HepG2 (cell line): ENCODE data around the gene PYGO2. TPM values are rescaled to one million over a fixed set of nuclear protein-coding genes. Genes with fewer than 3 reads are reported as not detected.

ENCODE experiments used
- ATAC-seq: fragments of 200-7000 bp; cut with Tn5 transposase; 3 replicates; pipeline ENCODE4 v1.9.1; 2020; ENCODE audit warnings: mild to moderate bottlenecking, moderate library complexity
- BruUV-seq: library from RNA; stranded (reverse); fragments of 400-500 nt; replicated peaks from 2 replicates; lab custom pipeline; 2021; lab: Mats Ljungman, UMichigan
- CTCF ChIA-PET: fragments of 300-600 bp; formaldehyde crosslinking; extraction: SDS; loops from one replicate; lab custom pipeline; 2021; ENCODE audit warnings: low total read pairs, inconsistent platforms, low intra/inter-chr PET ratio; lab: Yijun Ruan, JAX
- POLR2A ChIA-PET: fragments of 350-600 bp; sonication (Branson Sonifier 250); formaldehyde crosslinking; loops from one replicate; lab custom pipeline; 2020; ENCODE audit warnings: antibody characterized with exemption, inconsistent platforms; lab: Yijun Ruan, JAX
- DNase-seq: peaks from one replicate; pipeline ENCODE4 v3.0.0-alpha.2; 2015; ENCODE audit warnings: low spot score
- FAIRE-seq: peaks from 3 replicates; lab custom pipeline; 2011; peaks lifted over from hg19 to GRCh38; lab: Jason Lieb, UNC
- H2AFZ ChIP-seq: one replicate; pipeline ENCODE4 v1.6.1; 2011; ENCODE audit warnings: low read length, inconsistent platforms
- H3K27ac ChIP-seq: fragments of 300-600 bp; 3 replicates; pipeline ENCODE4 v1.8.0; 2011; ENCODE audit warnings: mixed run types, mild to moderate bottlenecking, mixed read lengths, low read length, inconsistent platforms; ENCODE audit not compliant: insufficient read depth; ENCODE audit errors: extremely low read length
- H3K27me3 ChIP-seq, 2 experiments: fragments of 200-600 bp in 1 of 2; 2 replicates in 1 of 2; 3 replicates in 1 of 2; pipeline versions ENCODE4 v1.6.0 to v1.8.0; 2011; ENCODE audit warnings: low read length in 2 of 2, mild to moderate bottlenecking in 2 of 2, moderate library complexity in 2 of 2, inconsistent platforms in 1 of 2; ENCODE audit not compliant: insufficient read depth in 2 of 2, control insufficient read depth in 1 of 2
- H3K36me3 ChIP-seq, 2 experiments: fragments of 200-600 bp in 1 of 2; replicated peaks in 1 of 2; 2 replicates in 1 of 2; 3 replicates in 1 of 2; pipeline versions ENCODE4 v1.5.1 to v1.8.0; 2011; ENCODE audit warnings: low read length in 2 of 2, inconsistent platforms in 1 of 2; ENCODE audit not compliant: insufficient read depth in 2 of 2, control insufficient read depth in 1 of 2
- H3K4me1 ChIP-seq: 2 replicates; pipeline ENCODE4 v1.5.1; 2012; ENCODE audit warnings: low read length, inconsistent platforms; ENCODE audit not compliant: insufficient read depth
- H3K4me2 ChIP-seq: 2 replicates; pipeline ENCODE4 v1.6.0; 2011; ENCODE audit warnings: low read depth, low read length, inconsistent platforms
- H3K4me3 ChIP-seq, 3 experiments: fragments of 200-600 bp in 1 of 3; sonication (generic), shearing (Covaris generic) in 1 of 3; replicated peaks in 1 of 3; 2 replicates each; pipeline ENCODE4 v1.5.1; 2011 to 2016; ENCODE audit warnings: low read length in 3 of 3, inconsistent platforms in 2 of 3, low read depth in 2 of 3, mild to moderate bottlenecking in 2 of 3, control low read depth in 1 of 3, mixed read lengths in 1 of 3; ENCODE audit not compliant: insufficient read depth in 1 of 3
- H3K79me2 ChIP-seq: one replicate; pipeline ENCODE4 v1.6.1; 2011; ENCODE audit warnings: low read length, inconsistent platforms; ENCODE audit not compliant: insufficient read depth
- H3K9ac ChIP-seq: 2 replicates; pipeline ENCODE4 v1.6.0; 2011; ENCODE audit warnings: mild to moderate bottlenecking, low read depth, low read length, inconsistent platforms; ENCODE audit not compliant: insufficient read depth
- H3K9me3 ChIP-seq: 2 replicates; pipeline ENCODE4 v1.5.1; 2012; ENCODE audit warnings: mild to moderate bottlenecking, low read length
- H4K20me1 ChIP-seq: 2 replicates; pipeline ENCODE4 v1.6.0; 2011; ENCODE audit warnings: inconsistent platforms, mild to moderate bottlenecking, low read length, moderate library complexity; ENCODE audit not compliant: insufficient read depth
- BRCA1 ChIP-seq: sonication (generic); formaldehyde crosslinking; IDR thresholded peaks from 2 replicates; pipeline ENCODE4 v1.4.0; 2020; ENCODE audit warnings: missing genetic modification reagents
- CHCHD3 ChIP-seq: sonication (generic); formaldehyde crosslinking; IDR thresholded peaks from 2 replicates; pipeline ENCODE4 v1.8.0; 2022; ENCODE audit warnings: mild to moderate bottlenecking, missing genetic modification reagents, moderate library complexity
- HHEX ChIP-seq: IDR thresholded peaks from 2 replicates; pipeline ENCODE4 v1.6.1; 2016; ENCODE audit warnings: control low read depth
- IRF2 ChIP-seq: IDR thresholded peaks from 2 replicates; pipeline ENCODE4 v1.6.1; 2018; ENCODE audit warnings: missing genetic modification reagents, missing compliant biosample characterization
- IRX3 ChIP-seq: sonication (generic); formaldehyde crosslinking; IDR thresholded peaks from 2 replicates; pipeline ENCODE4 v1.8.1; 2023; ENCODE audit warnings: mild to moderate bottlenecking, low read depth, missing genetic modification reagents, borderline replicate concordance
- JUND ChIP-seq: sonication (generic); formaldehyde crosslinking; IDR thresholded peaks from 2 replicates; pipeline ENCODE4 v1.8.0; 2022; ENCODE audit warnings: mild to moderate bottlenecking, missing genetic modification reagents
- PCBP2 ChIP-seq: fragments of 200-400 bp; formaldehyde crosslinking; optimal IDR thresholded peaks from 2 replicates; pipeline ENCODE3; 2018; ENCODE audit warnings: low read length, low read depth; ENCODE audit not compliant: poor library complexity, severe bottlenecking
- SNRNP70 ChIP-seq: fragments of 200-400 bp; formaldehyde crosslinking; IDR thresholded peaks from 2 replicates; pipeline ENCODE4 v1.6.1; 2017; ENCODE audit warnings: mild to moderate bottlenecking, low read depth, low read length, moderate library complexity
- TERF1 ChIP-seq: sonication (generic); formaldehyde crosslinking; IDR thresholded peaks from 2 replicates; pipeline ENCODE4 v1.8.0; 2022; ENCODE audit warnings: mild to moderate bottlenecking, missing genetic modification reagents, moderate library complexity
- XRCC5 ChIP-seq: fragments of 200-400 bp; formaldehyde crosslinking; optimal IDR thresholded peaks from 2 replicates; pipeline ENCODE3; 2017; ENCODE audit warnings: mild to moderate bottlenecking, low read length
- ZBTB44 ChIP-seq: sonication (generic); formaldehyde crosslinking; IDR thresholded peaks from 2 replicates; pipeline ENCODE4 v1.4.0; 2020; ENCODE audit warnings: missing genetic modification reagents
- ZMYM4 ChIP-seq: sonication (generic); formaldehyde crosslinking; IDR thresholded peaks from 2 replicates; pipeline ENCODE4 v1.8.1; 2023; ENCODE audit warnings: mild to moderate bottlenecking, missing genetic modification reagents
- ZNF468 ChIP-seq: sonication (generic); formaldehyde crosslinking; IDR thresholded peaks from 2 replicates; pipeline ENCODE4 v1.8.0; 2022; ENCODE audit warnings: mild to moderate bottlenecking, moderate library complexity, missing genetic modification reagents
- ZSCAN20 ChIP-seq: sonication (generic); formaldehyde crosslinking; IDR thresholded peaks from 2 replicates; pipeline ENCODE4 v1.4.0; 2020; ENCODE audit warnings: missing genetic modification reagents, mild to moderate bottlenecking, borderline replicate concordance
- ZSCAN21 ChIP-seq: sonication (generic); formaldehyde crosslinking; IDR thresholded peaks from 2 replicates; pipeline ENCODE4 v1.8.0; 2022; ENCODE audit warnings: mild to moderate bottlenecking, missing genetic modification reagents, moderate library complexity, borderline replicate concordance
- WGBS: methylation state at CpG from one replicate; pipeline ENCODE4 v1.1.6; 2017; ENCODE audit warnings: low lambda C conversion rate; 5-methylcytosine and 5-hydroxymethylcytosine counted together
- in situ Hi-C: cut with HindIII; loops from 2 replicates; pipeline ENCODE4 v1.10.0; 2017; ENCODE audit warnings: low pct_unique_long_range_greater_than_20kb; ENCODE audit not compliant: extremely low pct_ligation_motif_present
- intact Hi-C: fragments of 100-400 bp; cut with micrococcal nuclease; formaldehyde crosslinking; loops from one replicate; pipeline ENCODE4 v1.10.0; 2022; ENCODE audit not compliant: unreplicated experiment
- polyA plus RNA-seq, 8 experiments: library from polyadenylated mRNA; depleted of rRNA in 3 of 8; stranded (reverse) in 7 of 8; unstranded in 1 of 8; fragments of >200 nt; fragmentation: Illumina TruSeq in 4 of 8; extraction: Trizol in 4 of 8; gene quantifications; 2 replicates each; pipeline versions ENCODE4 v1.2.1 to v1.2.3, GENCODE V29; 2011 to 2016; ENCODE audit warnings: low read depth in 4 of 8, missing spikeins in 1 of 8, mixed read lengths in 1 of 8; ENCODE audit not compliant: insufficient read depth in 1 of 8
- total RNA-seq, 5 experiments: library from RNA; depleted of rRNA; stranded (reverse); fragments of >200 nt; fragmentation: Illumina TruSeq; extraction: Trizol; gene quantifications; 2 replicates each; pipeline ENCODE4 v1.2.3, GENCODE V29; 2016; ENCODE audit warnings: low read depth in 1 of 5
- TF ChIP-seq, protein P1 (sequence below): sonication (generic); formaldehyde crosslinking; IDR thresholded peaks from 2 replicates; pipeline ENCODE4 v1.4.0; 2020; ENCODE audit warnings: missing genetic modification reagents, mild to moderate bottlenecking, borderline replicate concordance
- TF ChIP-seq, protein P2 (sequence below): sonication (generic); formaldehyde crosslinking; IDR thresholded peaks from 2 replicates; pipeline ENCODE4 v1.4.0; 2020; ENCODE audit warnings: mild to moderate bottlenecking, missing genetic modification reagents, borderline replicate concordance

The PYGO2 gene
- total and polyA plus RNA-seq, 2 of the 13 experiments (the other 11 are each of a cell fraction or from before 2014, with no cell fraction given): 20.3 to 21.8 TPM

DNA sequence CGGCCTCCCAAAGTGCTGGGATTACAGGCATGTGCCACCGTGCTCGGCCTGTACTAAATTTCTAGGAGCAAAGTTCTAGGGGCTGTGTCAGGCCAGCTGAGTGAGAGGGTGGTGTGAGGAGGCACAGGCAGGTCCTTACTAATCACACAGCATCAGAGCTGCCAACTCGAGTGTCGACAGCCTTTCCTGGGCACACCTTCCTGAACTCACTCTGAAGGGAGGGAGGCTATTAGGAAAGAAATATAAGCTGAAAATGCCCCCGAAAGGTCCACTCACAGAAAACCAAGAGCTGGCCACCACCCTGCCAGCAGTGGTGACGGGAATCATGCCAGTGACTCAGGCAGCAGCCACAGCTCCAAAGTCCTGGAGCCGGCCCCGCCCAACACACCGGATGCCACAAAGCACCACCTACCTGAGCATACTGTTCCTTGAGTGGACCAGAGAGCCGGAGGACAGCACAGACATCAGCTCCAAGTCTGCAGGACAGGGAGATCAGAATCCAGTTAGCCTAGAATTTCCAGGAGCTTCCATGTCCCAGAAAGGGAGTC, 29.6 kb downstream of the PYGO2 start:
- Histone ChIP-seq H3K79me2 (no peaks in the 10 kb centered on the region), H3K4me1 (peaks cover 41% of the 10 kb centered on the region), H3K9ac (peak overlapping the region; percentile 76), H3K27ac (peak overlapping the region; percentile 96), H4K20me1 (no peaks in the 10 kb centered on the region), H3K27me3 (no peaks in the 10 kb centered on the region), H3K9me3 (no peaks in the 10 kb centered on the region), H3K4me2 (peak overlapping the region; percentile 78), H3K36me3 (no peaks in the 10 kb centered on the region; a peak in 1 of 5 replicates), H2AFZ (no peak overlapping the region), H3K4me3 (peak overlapping the region in 2 of 3 experiments; percentile 20 to 57; a peak in 3 of 6 replicates)
- FAIRE-seq: peak; percentile 85
- in situ Hi-C loops: no loop called here
- peak; percentile 85 for DNase-seq
- peak; percentile 84 for ATAC-seq
- POLR2A ChIA-PET: interaction anchor here (0.6 to 1.9 kb wide), 18 partner anchors 9 to 373 kb away, joined by 3 to 21 read pairs (median 4); partner anchors contain the start of genes FLAD1, PBXIP1, PYGO2 and SHC1
- 2% methylated on average over 10 of the region's 11 CpGs for WGBS
- intact Hi-C loops: no loop called here
- no TSS peak for BruUV-seq
- CTCF ChIA-PET: no interaction called here
- TF ChIP-seq HHEX (CRISPR knock-in tag): no peak
- no peak for TF ChIP-seq JUND
- TF ChIP-seq, protein P1, sequence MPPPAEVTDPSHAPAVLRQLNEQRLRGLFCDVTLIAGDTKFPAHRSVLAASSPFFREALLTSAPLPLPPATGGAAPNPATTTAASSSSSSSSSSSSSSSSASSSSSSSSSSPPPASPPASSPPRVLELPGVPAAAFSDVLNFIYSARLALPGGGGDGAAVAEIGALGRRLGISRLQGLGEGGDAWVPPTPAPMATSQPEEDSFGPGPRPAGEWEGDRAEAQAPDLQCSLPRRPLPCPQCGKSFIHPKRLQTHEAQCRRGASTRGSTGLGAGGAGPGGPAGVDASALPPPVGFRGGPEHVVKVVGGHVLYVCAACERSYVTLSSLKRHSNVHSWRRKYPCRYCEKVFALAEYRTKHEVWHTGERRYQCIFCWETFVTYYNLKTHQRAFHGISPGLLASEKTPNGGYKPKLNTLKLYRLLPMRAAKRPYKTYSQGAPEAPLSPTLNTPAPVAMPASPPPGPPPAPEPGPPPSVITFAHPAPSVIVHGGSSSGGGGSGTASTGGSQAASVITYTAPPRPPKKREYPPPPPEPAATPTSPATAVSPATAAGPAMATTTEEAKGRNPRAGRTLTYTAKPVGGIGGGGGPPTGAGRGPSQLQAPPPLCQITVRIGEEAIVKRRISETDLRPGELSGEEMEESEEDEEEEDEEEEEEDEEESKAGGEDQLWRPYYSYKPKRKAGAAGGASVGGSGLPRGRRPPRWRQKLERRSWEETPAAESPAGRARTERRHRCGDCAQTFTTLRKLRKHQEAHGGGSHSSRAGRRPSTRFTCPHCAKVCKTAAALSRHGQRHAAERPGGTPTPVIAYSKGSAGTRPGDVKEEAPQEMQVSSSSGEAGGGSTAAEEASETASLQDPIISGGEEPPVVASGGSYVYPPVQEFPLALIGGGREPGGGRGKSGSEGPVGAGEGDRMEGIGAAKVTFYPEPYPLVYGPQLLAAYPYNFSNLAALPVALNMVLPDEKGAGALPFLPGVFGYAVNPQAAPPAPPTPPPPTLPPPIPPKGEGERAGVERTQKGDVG (CRISPR knock-in tag): no peak
- TF ChIP-seq IRF2 (CRISPR knock-in tag): peak; percentile 23; the same call in 1 of the 2 replicates
- TF ChIP-seq ZSCAN21: peak; percentile 62; the same call in 1 of the 2 replicates
- TF ChIP-seq ZBTB44 (CRISPR knock-in tag): no peak
- no peak for TF ChIP-seq PCBP2
- TF ChIP-seq SNRNP70: no peak
- no peak for TF ChIP-seq CHCHD3 (CRISPR knock-in tag)
- TF ChIP-seq XRCC5: peak; percentile 74
- TF ChIP-seq ZMYM4 (CRISPR knock-in tag): no peak; the same call in 1 of the 2 replicates
- TF ChIP-seq ZSCAN20: no peak
- TF ChIP-seq, protein P2, sequence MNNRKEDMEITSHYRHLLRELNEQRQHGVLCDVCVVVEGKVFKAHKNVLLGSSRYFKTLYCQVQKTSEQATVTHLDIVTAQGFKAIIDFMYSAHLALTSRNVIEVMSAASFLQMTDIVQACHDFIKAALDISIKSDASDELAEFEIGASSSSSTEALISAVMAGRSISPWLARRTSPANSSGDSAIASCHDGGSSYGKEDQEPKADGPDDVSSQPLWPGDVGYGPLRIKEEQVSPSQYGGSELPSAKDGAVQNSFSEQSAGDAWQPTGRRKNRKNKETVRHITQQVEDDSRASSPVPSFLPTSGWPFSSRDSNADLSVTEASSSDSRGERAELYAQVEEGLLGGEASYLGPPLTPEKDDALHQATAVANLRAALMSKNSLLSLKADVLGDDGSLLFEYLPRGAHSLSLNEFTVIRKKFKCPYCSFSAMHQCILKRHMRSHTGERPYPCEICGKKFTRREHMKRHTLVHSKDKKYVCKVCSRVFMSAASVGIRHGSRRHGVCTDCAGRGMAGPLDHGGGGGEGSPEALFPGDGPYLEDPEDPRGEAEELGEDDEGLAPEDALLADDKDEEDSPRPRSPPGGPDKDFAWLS (CRISPR knock-in tag): no peak
- TF ChIP-seq TERF1 (CRISPR knock-in tag): no peak
- TF ChIP-seq IRX3: no peak
- no peak for TF ChIP-seq BRCA1 (CRISPR knock-in tag)
- no peak for TF ChIP-seq ZNF468 (CRISPR knock-in tag)
